K562 (cell line): Measurements from ENCODE around the gene WLS. TPM values are rescaled to one million over a fixed set of nuclear protein-coding genes. Genes with fewer than 3 reads are reported as not detected.

Source experiments
- ATAC-seq: fragments of 200-7000 bp; cut with Tn5 transposase; 3 replicates; pipeline ENCODE4 v1.9.1; 2020; ENCODE audit warnings: moderate library complexity
- BruUV-seq: library from RNA; stranded (reverse); fragments of 400-500 nt; replicated peaks from 2 replicates; lab custom pipeline; 2021; lab: Mats Ljungman, UMichigan
- CTCF ChIA-PET: fragments of 300-600 bp; formaldehyde crosslinking; extraction: SDS; loops from one replicate; lab custom pipeline; 2021; ENCODE audit warnings: low intra/inter-chr PET ratio; lab: Yijun Ruan, JAX
- POLR2A ChIA-PET: fragments of 300-600, 350-650 bp; sonication (Branson Sonifier 250); formaldehyde crosslinking; extraction: SDS; loops from one replicate; lab custom pipeline; 2021; ENCODE audit warnings: antibody characterized with exemption, inconsistent platforms; lab: Yijun Ruan, JAX
- DNase-seq, 4 experiments: peaks; one replicate each; pipeline versions ENCODE4 v3.0.0 to v3.0.0-alpha.2; 2011 to 2018; ENCODE audit warnings: low spot score in 3 of 4, mixed read lengths in 3 of 4; ENCODE audit errors: extremely low read depth in 1 of 4
- FAIRE-seq: peaks from 2 replicates; lab custom pipeline; 2011; peaks lifted over from hg19 to GRCh38; lab: Jason Lieb, UNC
- H2AFZ ChIP-seq: 2 replicates; pipeline ENCODE4 v1.6.0; 2011; ENCODE audit warnings: low read depth, low read length, control low read depth, inconsistent platforms
- H3K27ac ChIP-seq: fragments of 200-600 bp; 3 replicates; pipeline ENCODE4 v1.8.0; 2011; ENCODE audit warnings: low read depth, mild to moderate bottlenecking, control low read depth, inconsistent platforms, low read length, moderate library complexity, mixed read lengths; ENCODE audit errors: extremely low read depth
- H3K27me3 ChIP-seq, 2 experiments: fragments of 300-600 bp in 1 of 2; 2 replicates in 1 of 2; 3 replicates in 1 of 2; pipeline versions ENCODE4 v1.6.0 to v1.8.0; 2011; ENCODE audit warnings: inconsistent platforms in 2 of 2, low read length in 2 of 2, mild to moderate bottlenecking in 1 of 2, mixed read lengths in 1 of 2, moderate library complexity in 1 of 2; ENCODE audit not compliant: control insufficient read depth in 2 of 2, insufficient read depth in 2 of 2
- H3K36me3 ChIP-seq: fragments of 300-600 bp; 3 replicates; pipeline ENCODE4 v1.8.0; 2011; ENCODE audit warnings: mild to moderate bottlenecking, low read length, inconsistent platforms; ENCODE audit not compliant: control insufficient read depth, insufficient read depth
- H3K4me1 ChIP-seq, 2 experiments: fragments of 200-600 bp in 1 of 2; replicated peaks in 1 of 2; 2 replicates in 1 of 2; 3 replicates in 1 of 2; pipeline versions ENCODE4 v1.5.1 to v1.8.0; 2011; ENCODE audit warnings: inconsistent platforms in 2 of 2, low read length in 2 of 2, mild to moderate bottlenecking in 1 of 2, mixed read lengths in 1 of 2, moderate library complexity in 1 of 2; ENCODE audit not compliant: control insufficient read depth in 2 of 2, insufficient read depth in 2 of 2
- H3K4me2 ChIP-seq: 2 replicates; pipeline ENCODE4 v1.6.1; 2011; ENCODE audit warnings: low read length, control low read depth, inconsistent platforms, mixed read lengths; ENCODE audit not compliant: insufficient read depth
- H3K4me3 ChIP-seq: fragments of 200-600 bp; sonication (generic), shearing (Covaris generic); 2 replicates; pipeline ENCODE4 v1.5.1; 2016; ENCODE audit warnings: control low read depth, inconsistent platforms
- H3K79me2 ChIP-seq: fragments of 200-600 bp; 3 replicates; pipeline ENCODE4 v1.8.0; 2011; ENCODE audit warnings: low read length, inconsistent platforms; ENCODE audit not compliant: control insufficient read depth, insufficient read depth
- H3K9ac ChIP-seq, 2 experiments: 2 replicates each; pipeline versions ENCODE4 v1.6.0 to v1.6.1; 2011; ENCODE audit warnings: low read depth in 2 of 2, low read length in 2 of 2, control low read depth in 1 of 2, inconsistent platforms in 1 of 2, mild to moderate bottlenecking in 1 of 2, mixed read lengths in 1 of 2; ENCODE audit not compliant: insufficient read depth in 1 of 2
- H3K9me1 ChIP-seq: one replicate; pipeline ENCODE4 v1.6.0; 2011; ENCODE audit warnings: inconsistent platforms, mild to moderate bottlenecking, low read length, moderate library complexity; ENCODE audit not compliant: control insufficient read depth, insufficient read depth
- H3K9me3 ChIP-seq: replicated peaks from 2 replicates; pipeline ENCODE4 v1.5.1; 2011; ENCODE audit warnings: low read depth, low read length, inconsistent platforms; ENCODE audit not compliant: control insufficient read depth, insufficient read depth
- H4K20me1 ChIP-seq: replicated peaks from 2 replicates; pipeline ENCODE4 v1.6.1; 2011; ENCODE audit warnings: low read length, inconsistent platforms, mixed read lengths; ENCODE audit not compliant: control insufficient read depth, insufficient read depth
- ETV6 ChIP-seq, 3 experiments: fragments of 150-350 bp in 1 of 3; sonication (generic) in 1 of 3; formaldehyde crosslinking in 1 of 3; IDR thresholded peaks; 2 replicates each; pipeline versions ENCODE4 v1.6.1 to v1.8.0; 2014 to 2022; ENCODE audit warnings: borderline replicate concordance in 2 of 3, low read depth in 2 of 3, antibody characterized with exemption in 1 of 3, low read length in 1 of 3, mild to moderate bottlenecking in 1 of 3, missing genetic modification reagents in 1 of 3
- PHF8 ChIP-seq: fragments of 200-600 bp; sonication (generic); IDR thresholded peaks from 2 replicates; pipeline ENCODE4 v1.6.1; 2012; ENCODE audit warnings: mixed run types, mild to moderate bottlenecking, inconsistent platforms, low read length, moderate library complexity, borderline replicate concordance
- WGBS: fragments of 100-300 bp; shearing (Covaris generic); methylation state at CpG from one replicate; pipeline ENCODE4 v1.1.6; 2016; ENCODE audit warnings: low coverage, mixed read lengths; ENCODE audit not compliant: insufficient coverage; ENCODE audit errors: missing lambda C conversion rate; 5-methylcytosine and 5-hydroxymethylcytosine counted together
- in situ Hi-C: fragments of 300-500 bp; cut with MboI; formaldehyde crosslinking; loops from 4 replicates; pipeline ENCODE4 v1.15.0; 2018; ENCODE audit warnings: inconsistent platforms, mixed read lengths
- intact Hi-C: fragments of 100-400 bp; cut with micrococcal nuclease; formaldehyde crosslinking; loops from 2 replicates; pipeline ENCODE4 v1.14.2; 2022
- polyA plus RNA-seq, 8 experiments: library from polyadenylated mRNA; depleted of rRNA in 4 of 8; stranded (reverse) in 5 of 8; unstranded in 3 of 8; fragments of >200 nt; fragmentation: Nextera tagmentation in 2 of 8; fragmentation: Illumina TruSeq in 1 of 8; extraction: Ambion mirVana in 2 of 8; extraction: Trizol in 1 of 8; gene quantifications; 2 replicates each; pipeline versions ENCODE4 v1.2.1 to v1.2.3, GENCODE V29; 2011 to 2014; ENCODE audit warnings: inconsistent platforms in 1 of 8, missing spikeins in 1 of 8
- total RNA-seq, 7 experiments: library from RNA; depleted of rRNA in 6 of 7; stranded (reverse); fragments of >200 nt in 6 of 7; fragmentation: Illumina TruSeq in 2 of 7; extraction: Trizol in 2 of 7; gene quantifications; 2 replicates each; pipeline versions ENCODE4 v1.2.1 to v1.2.3, GENCODE V29; 2011 to 2021; ENCODE audit warnings: low replicate concordance in 1 of 7

Gene WLS
- total and polyA plus RNA-seq, 9 of the 15 experiments (the other 6 are each of a cell fraction or from before 2014, with no cell fraction given) = 0.47 TPM; not detected in 8

GRCh38 chr1:68141071-68142021 is 91.0 kb downstream of the WLS start:
- H3K4me1 ChIP-seq = no peaks in the 10 kb centered on the region
- TF ChIP-seq PHF8 (no peak), ETV6 (IDR thresholded peaks at IDR 0.05; ENCODE audit: borderline replicate concordance in 1 of 2, low read depth in 2 of 2, low read length in 1 of 2) (no peak), ETV6 (CRISPR knock-in tag; IDR thresholded peaks at IDR 0.05; ENCODE audit: borderline replicate concordance) (no peak)
- TF ChIP-seq, all 486 proteins: peak for 0
- Histone ChIP-seq H3K9ac (no peak overlapping the region), H2AFZ (no peak overlapping the region), H3K9me3 (no peaks in the 10 kb centered on the region), H3K27me3 (0 out of 5 replicates have a peak, but pooled peaks cover 0 to 5% of the 10 kb centered on the region in 2 experiments), H3K9me1 (no peaks in the 10 kb centered on the region), H3K79me2 (no peaks in the 10 kb centered on the region), H3K4me2 (no peak overlapping the region), H3K36me3 (no peaks in the 10 kb centered on the region), H3K4me3 (no peak overlapping the region), H3K27ac (no peak overlapping the region), H4K20me1 (no peaks in the 10 kb centered on the region)
- intact Hi-C loops = no loop called here
- BruUV-seq = no TSS peak
- FAIRE-seq (no peak), DNase-seq (no peak), ATAC-seq (no peak)
- POLR2A ChIA-PET = interaction anchor here (0.7 to 1.0 kb wide), 3 partner anchors 8 to 2000 kb away, joined by 3 to 5 read pairs (median 4); no protein-coding TSS in a partner anchor
- in situ Hi-C loops = no loop called here
- CTCF ChIA-PET = no interaction called here
- WGBS = under 1% methylated on average over 15 of the region's 15 CpGs
